ENCODE measurements around the gene LRRFIP2.

Gene LRRFIP2

GRCh38 chr3:37137516-37137915 lies 36.9 kb downstream of the LRRFIP2 start:
- no peak overlapping the region for H3K4me3 ChIP-seq (ENCODE audit: severe bottlenecking)
- TF ChIP-seq CTCF (IDR thresholded peaks at IDR 0.05; ENCODE audit: poor library complexity, severe bottlenecking), result no peak
- H3K9me3 ChIP-seq (ENCODE audit: severe bottlenecking), result no peaks in the 10 kb centered on the region
- peaks cover 4% of the 10 kb centered on the region for H3K36me3 ChIP-seq (ENCODE audit: low read depth)
- peaks cover 4% of the 10 kb centered on the region for H3K4me1 ChIP-seq (ENCODE audit: insufficient read depth, poor library complexity, severe bottlenecking)
- H3K27ac ChIP-seq (ENCODE audit: poor library complexity, severe bottlenecking), result no peak overlapping the region
- no peaks in the 10 kb centered on the region for H3K27me3 ChIP-seq (ENCODE audit: insufficient read depth, poor library complexity, severe bottlenecking)
- DNase-seq (ENCODE audit: low spot score) (no peak), ATAC-seq (ENCODE audit: low read depth) (no peak)

GRCh38 chr3:37136067-37136466 lies 38.3 kb downstream of the LRRFIP2 start:
- no peak for DNase-seq (ENCODE audit: low spot score)
- no peak for ATAC-seq (ENCODE audit: low read depth)
- TF ChIP-seq CTCF (IDR thresholded peaks at IDR 0.05; ENCODE audit: poor library complexity, severe bottlenecking), result no peak

GRCh38 chr3:37135561-37135960 lies 38.8 kb downstream of the LRRFIP2 start:
- Histone ChIP-seq H3K9me3 (ENCODE audit: severe bottlenecking) (no peaks in the 10 kb centered on the region), H3K36me3 (ENCODE audit: low read depth) (no peaks in the 10 kb centered on the region), H3K4me1 (ENCODE audit: insufficient read depth, poor library complexity, severe bottlenecking) (peaks cover 9% of the 10 kb centered on the region), H3K4me3 (ENCODE audit: severe bottlenecking) (no peak overlapping the region), H3K27me3 (ENCODE audit: insufficient read depth, poor library complexity, severe bottlenecking) (no peaks in the 10 kb centered on the region), H3K27ac (ENCODE audit: poor library complexity, severe bottlenecking) (no peak overlapping the region)
- ATAC-seq (ENCODE audit: low read depth) (no peak), DNase-seq (ENCODE audit: low spot score) (no peak)
- TF ChIP-seq CTCF (IDR thresholded peaks at IDR 0.05; ENCODE audit: poor library complexity, severe bottlenecking), result no peak

More at GRCh38 chr3:37136067-37136466, 38.3 kb downstream of the LRRFIP2 start:
- Histone ChIP-seq H3K9me3 (ENCODE audit: severe bottlenecking) (no peaks in the 10 kb centered on the region), H3K27me3 (ENCODE audit: insufficient read depth, poor library complexity, severe bottlenecking) (no peaks in the 10 kb centered on the region), H3K4me3 (ENCODE audit: severe bottlenecking) (no peak overlapping the region), H3K36me3 (ENCODE audit: low read depth) (no peaks in the 10 kb centered on the region), H3K27ac (ENCODE audit: poor library complexity, severe bottlenecking) (no peak overlapping the region), H3K4me1 (ENCODE audit: insufficient read depth, poor library complexity, severe bottlenecking) (peaks cover 9% of the 10 kb centered on the region)

GRCh38 chr3:37132334-37132733 lies 42.0 kb downstream of the LRRFIP2 start:
- DNase-seq (ENCODE audit: low spot score) (no peak), ATAC-seq (ENCODE audit: low read depth) (no peak)
- Histone ChIP-seq H3K4me1 (ENCODE audit: insufficient read depth, poor library complexity, severe bottlenecking) (peaks cover 22% of the 10 kb centered on the region), H3K27me3 (ENCODE audit: insufficient read depth, poor library complexity, severe bottlenecking) (no peaks in the 10 kb centered on the region), H3K9me3 (ENCODE audit: severe bottlenecking) (no peaks in the 10 kb centered on the region), H3K4me3 (ENCODE audit: severe bottlenecking) (no peak overlapping the region), H3K36me3 (ENCODE audit: low read depth) (peaks cover 18% of the 10 kb centered on the region), H3K27ac (ENCODE audit: poor library complexity, severe bottlenecking) (no peak overlapping the region)
- no peak for TF ChIP-seq CTCF (IDR thresholded peaks at IDR 0.05; ENCODE audit: poor library complexity, severe bottlenecking)

- no peaks in the 10 kb centered on the region for H3K9me3 ChIP-seq (ENCODE audit: severe bottlenecking)
- ATAC-seq (ENCODE audit: low read depth), result no peak
- H3K4me1 ChIP-seq (ENCODE audit: insufficient read depth, poor library complexity, severe bottlenecking), result peaks cover 22% of the 10 kb centered on the region
- no peak overlapping the region for H3K27ac ChIP-seq (ENCODE audit: poor library complexity, severe bottlenecking)
- no peak for DNase-seq (ENCODE audit: low spot score)
- TF ChIP-seq CTCF (IDR thresholded peaks at IDR 0.05; ENCODE audit: poor library complexity, severe bottlenecking), result no peak
- no peak overlapping the region for H3K4me3 ChIP-seq (ENCODE audit: severe bottlenecking)
- no peaks in the 10 kb centered on the region for H3K27me3 ChIP-seq (ENCODE audit: insufficient read depth, poor library complexity, severe bottlenecking)
- peaks cover 18% of the 10 kb centered on the region for H3K36me3 ChIP-seq (ENCODE audit: low read depth)
These were observed 42.6 kb downstream of the LRRFIP2 start for GRCh38 chr3:37131860-37132144.
